Chondrocyte (in vitro differentiated cells): ENCODE measurements around the gene LIPC. TPM values are rescaled to one million over a fixed set of nuclear protein-coding genes. Genes with fewer than 3 reads are reported as not detected.
A peak's percentile ranks its signal among the peaks of the same experiment; 100 is the strongest.

Experiments
- DNase-seq: peaks from one replicate; pipeline ENCODE4 v3.0.0; 2021; ENCODE audit warnings: mixed read lengths, low spot score
- H3K27ac Mint-ChIP-seq: one replicate; pipeline ENCODE4 v1.8.0; 2021; ENCODE audit warnings: mild to moderate bottlenecking, moderate library complexity, mixed read lengths; ENCODE audit not compliant: unreplicated experiment
- H3K27me3 Mint-ChIP-seq: 2 replicates; pipeline ENCODE4 v1.8.0; 2021; ENCODE audit warnings: low read depth, mixed read lengths
- H3K36me3 Mint-ChIP-seq: 2 replicates; pipeline ENCODE4 v1.8.0; 2021; ENCODE audit warnings: low read depth, mixed read lengths
- H3K4me1 Mint-ChIP-seq: 2 replicates; pipeline ENCODE4 v1.8.0; 2021; ENCODE audit warnings: low read depth, mild to moderate bottlenecking, mixed read lengths
- H3K4me3 Mint-ChIP-seq: one replicate; pipeline ENCODE4 v1.8.0; 2021; ENCODE audit warnings: mild to moderate bottlenecking, moderate library complexity, mixed read lengths; ENCODE audit not compliant: unreplicated experiment
- H3K9me3 Mint-ChIP-seq: 2 replicates; pipeline ENCODE4 v1.8.0; 2021; ENCODE audit warnings: low read depth, mixed read lengths
- CTCF ChIP-seq: fragments of 200-600 bp; sonication (generic); IDR thresholded peaks from 2 replicates; pipeline ENCODE4 v1.5.0; 2021; ENCODE audit warnings: antibody characterized with exemption, mild to moderate bottlenecking, moderate library complexity
- total RNA-seq: library from RNA; stranded (reverse); gene quantifications from 3 replicates; pipeline ENCODE4 v1.2.1, GENCODE V29; 2021

Gene LIPC
- total RNA-seq, 1 donor from 2014 or later = not detected

GRCh38 chr15:58465866-58466517 is 34.2 kb downstream of the LIPC start:
- no peaks in the 10 kb centered on the region for H3K27me3 Mint-ChIP-seq
- no peaks in the 10 kb centered on the region for H3K36me3 Mint-ChIP-seq
- H3K4me3 Mint-ChIP-seq = no peak overlapping the region
- peaks cover 27% of the 10 kb centered on the region for H3K4me1 Mint-ChIP-seq
- TF ChIP-seq CTCF = no peak
- H3K27ac Mint-ChIP-seq = no peak overlapping the region
- DNase-seq = no peak
- H3K9me3 Mint-ChIP-seq = no peaks in the 10 kb centered on the region

GRCh38 chr15:58466566-58466965 is 34.8 kb downstream of the LIPC start:
- Mint-ChIP-seq H3K4me1 (peaks cover 30% of the 10 kb centered on the region), H3K9me3 (no peaks in the 10 kb centered on the region), H3K36me3 (no peaks in the 10 kb centered on the region), H3K27ac (no peak overlapping the region), H3K27me3 (no peaks in the 10 kb centered on the region), H3K4me3 (no peak overlapping the region)
- TF ChIP-seq CTCF = no peak
- DNase-seq = no peak

GRCh38 chr15:58467121-58467721 is 35.4 kb downstream of the LIPC start:
- no peaks in the 10 kb centered on the region for H3K27me3 Mint-ChIP-seq
- H3K36me3 Mint-ChIP-seq = no peaks in the 10 kb centered on the region
- no peak for DNase-seq
- TF ChIP-seq CTCF = no peak
- peaks cover 32% of the 10 kb centered on the region for H3K4me1 Mint-ChIP-seq
- H3K4me3 Mint-ChIP-seq = no peak overlapping the region
- no peaks in the 10 kb centered on the region for H3K9me3 Mint-ChIP-seq
- no peak overlapping the region for H3K27ac Mint-ChIP-seq

- no peaks in the 10 kb centered on the region for H3K36me3 Mint-ChIP-seq
- no peaks in the 10 kb centered on the region for H3K27me3 Mint-ChIP-seq
- no peak for TF ChIP-seq CTCF
- DNase-seq = no peak
- no peaks in the 10 kb centered on the region for H3K9me3 Mint-ChIP-seq
- no peak overlapping the region for H3K4me3 Mint-ChIP-seq
- H3K4me1 Mint-ChIP-seq = peaks cover 35% of the 10 kb centered on the region
- no peak overlapping the region for H3K27ac Mint-ChIP-seq
Measured at GRCh38 chr15:58467722-58468423, 36.1 kb downstream of the LIPC start.

GRCh38 chr15:58469432-58470353 is 37.9 kb downstream of the LIPC start:
- H3K4me1 Mint-ChIP-seq = peaks cover 46% of the 10 kb centered on the region
- no peak for TF ChIP-seq CTCF
- H3K27ac Mint-ChIP-seq = peak overlapping the region; percentile 95
- H3K27me3 Mint-ChIP-seq = no peaks in the 10 kb centered on the region
- no peaks in the 10 kb centered on the region for H3K36me3 Mint-ChIP-seq
- DNase-seq = no peak
- H3K4me3 Mint-ChIP-seq = peak overlapping the region; percentile 18
- no peaks in the 10 kb centered on the region for H3K9me3 Mint-ChIP-seq
